Measurements from ENCODE around the gene JCHAIN.
"Not testable (repeated sequence)": the region's sequence is repeated elsewhere in the genome, so short reads cannot be mapped to it uniquely, and the experiment has no call there.

The JCHAIN gene

GRCh38 chr4:70666369-70666768 lies at the start of gene JCHAIN:
Gene JCHAIN (minus strand): TSS chr4:70666508. CDS start chr4:70666490, 18 bp downstream.
- no peak for DNase-seq

GRCh38 chr4:70715097-70715496 lies 48.8 kb upstream of the JCHAIN start:
- DNase-seq, result no peak

GRCh38 chr4:70714079-70714887 lies 48.0 kb upstream of the JCHAIN start:
- DNase-seq, result no peak

GRCh38 chr4:70713453-70714078 lies 47.3 kb upstream of the JCHAIN start:
- no peak for DNase-seq

GRCh38 chr4:70712604-70713452 lies 46.5 kb upstream of the JCHAIN start:
- DNase-seq, result no peak

- DNase-seq, result no peak
These were observed 45.8 kb upstream of the JCHAIN start for GRCh38 chr4:70712150-70712549.

- no peak for DNase-seq
These were observed 45.3 kb upstream of the JCHAIN start for GRCh38 chr4:70711599-70711998.

- no peak for DNase-seq
These were observed 43.4 kb upstream of the JCHAIN start for GRCh38 chr4:70709611-70710205.

GRCh38 chr4:70706516-70706915 lies 40.2 kb upstream of the JCHAIN start:
- no peak for DNase-seq

GRCh38 chr4:70706044-70706461 lies 39.7 kb upstream of the JCHAIN start:
- DNase-seq, result no peak

- peak in 52 of 56 donors; percentile 4 to 84 (median 59) for DNase-seq
These were observed 39.1 kb upstream of the JCHAIN start for GRCh38 chr4:70705183-70706043.

GRCh38 chr4:70704931-70705182 lies 38.5 kb upstream of the JCHAIN start:
- DNase-seq, result peak in 2 of 56 donors; percentile 21 to 29

- peak in 54 of 56 donors; percentile 6 to 82 (median 55) for DNase-seq
These were observed 38.1 kb upstream of the JCHAIN start for GRCh38 chr4:70704215-70704930.

GRCh38 chr4:70703619-70704214 lies 37.4 kb upstream of the JCHAIN start:
- peak in 14 of 56 donors; percentile 6 to 50 (median 29) for DNase-seq

- not testable (repeated sequence) for DNase-seq
These were observed 36.3 kb upstream of the JCHAIN start for GRCh38 chr4:70702592-70702991.

- no peak for DNase-seq
These were observed 35.0 kb upstream of the JCHAIN start for GRCh38 chr4:70701271-70701670.

GRCh38 chr4:70700712-70701111 lies 34.4 kb upstream of the JCHAIN start:
- DNase-seq, result no peak

- DNase-seq, result not testable (repeated sequence)
These were observed 32.1 kb upstream of the JCHAIN start for GRCh38 chr4:70698435-70698834.

GRCh38 chr4:70694633-70695032 lies 28.3 kb upstream of the JCHAIN start:
- DNase-seq, result not testable (repeated sequence)

GRCh38 chr4:70691661-70692060 lies 25.4 kb upstream of the JCHAIN start:
- no peak for DNase-seq
